CD14-positive monocyte (primary cell): ENCODE data around the gene PPFIBP2. TPM values are rescaled to one million over a fixed set of nuclear protein-coding genes. Genes with fewer than 3 reads are reported as not detected.
A peak's percentile ranks its signal among the peaks of the same experiment; 100 is the strongest.

Experiments
- DNase-seq, 3 donors: peaks; one replicate each; pipeline ENCODE4 v3.0.0-alpha.2; 2011 to 2022
- H2AFZ ChIP-seq: 2 replicates; pipeline ENCODE4 v1.6.0; 2012; ENCODE audit warnings: mild to moderate bottlenecking, low read depth, low read length, inconsistent platforms; ENCODE audit not compliant: insufficient read depth, poor library complexity, severe bottlenecking
- H3K27ac ChIP-seq, 2 donors: 1 replicate in 1 of 2; 2 replicates in 1 of 2; pipeline ENCODE4 v1.5.1; 2012 to 2013; ENCODE audit warnings: low read length in 2 of 2, control low read depth in 1 of 2, inconsistent platforms in 1 of 2, low read depth in 1 of 2, mild to moderate bottlenecking in 1 of 2
- H3K27me3 ChIP-seq, 2 donors: one replicate each; pipeline versions ENCODE4 v1.6.0 to v1.6.1; 2011 to 2013; ENCODE audit warnings: low read length in 2 of 2; ENCODE audit not compliant: control insufficient read depth in 2 of 2, insufficient read depth in 2 of 2
- H3K36me3 ChIP-seq, 2 donors: replicated peaks in 1 of 2; 1 replicate in 1 of 2; 2 replicates in 1 of 2; pipeline versions ENCODE4 v1.5.1 to v1.6.1; 2012 to 2013; ENCODE audit warnings: low read length in 2 of 2, control low read depth in 1 of 2, inconsistent platforms in 1 of 2, mild to moderate bottlenecking in 1 of 2; ENCODE audit not compliant: insufficient read depth in 2 of 2, control insufficient read depth in 1 of 2
- H3K4me1 ChIP-seq, 2 donors: 1 replicate in 1 of 2; 2 replicates in 1 of 2; pipeline versions ENCODE4 v1.5.1 to v1.6.1; 2012 to 2013; ENCODE audit warnings: low read length in 2 of 2, control low read depth in 1 of 2, inconsistent platforms in 1 of 2, mild to moderate bottlenecking in 1 of 2, moderate library complexity in 1 of 2; ENCODE audit not compliant: insufficient read depth in 2 of 2, control insufficient read depth in 1 of 2
- H3K4me2 ChIP-seq: replicated peaks from 2 replicates; pipeline ENCODE3; 2012; ENCODE audit warnings: low read length, moderate library complexity, mild to moderate bottlenecking; ENCODE audit not compliant: poor library complexity, severe bottlenecking; ENCODE audit errors: extremely low read depth
- H3K4me3 ChIP-seq, 3 experiments: fragments of 200-600 bp in 1 of 3; sonication (generic) in 1 of 3; replicated peaks in 1 of 3; 1 replicate in 2 of 3; 2 replicates in 1 of 3; pipeline ENCODE4 v1.5.1; 2011 to 2013; ENCODE audit warnings: low read length in 3 of 3, mild to moderate bottlenecking in 3 of 3, control low read depth in 2 of 3, low read depth in 2 of 3, inconsistent platforms in 1 of 3, moderate library complexity in 1 of 3
- H3K79me2 ChIP-seq: 2 replicates; pipeline ENCODE4 v1.6.0; 2012; ENCODE audit warnings: mild to moderate bottlenecking, control low read depth, inconsistent platforms, low read length, moderate library complexity; ENCODE audit not compliant: insufficient read depth
- H3K9ac ChIP-seq: 2 replicates; pipeline ENCODE4 v1.6.0; 2017; ENCODE audit warnings: low read length, mild to moderate bottlenecking; ENCODE audit not compliant: insufficient read depth, poor library complexity, severe bottlenecking
- H3K9me3 ChIP-seq, 2 donors: replicated peaks in 1 of 2; 1 replicate in 1 of 2; 2 replicates in 1 of 2; pipeline versions ENCODE4 v1.5.1 to v1.6.1; 2012 to 2013; ENCODE audit warnings: low read length in 2 of 2, control low read depth in 1 of 2; ENCODE audit not compliant: control insufficient read depth in 1 of 2, insufficient read depth in 1 of 2
- H4K20me1 ChIP-seq: 2 replicates; pipeline ENCODE4 v1.6.0; 2012; ENCODE audit warnings: mild to moderate bottlenecking, low read length, control low read depth, moderate library complexity; ENCODE audit not compliant: insufficient read depth
- H3K27ac Mint-ChIP-seq, 7 donors: one replicate each; pipeline ENCODE4 v1.8.0; 2020; ENCODE audit warnings: mild to moderate bottlenecking in 7 of 7, mixed read lengths in 7 of 7, moderate library complexity in 6 of 7, inconsistent platforms in 2 of 7
- H3K27me3 Mint-ChIP-seq, 3 donors: one replicate each; pipeline ENCODE4 v1.8.0; 2021 to 2022; ENCODE audit warnings: low read depth in 3 of 3, mild to moderate bottlenecking in 3 of 3, mixed read lengths in 3 of 3, moderate library complexity in 3 of 3, inconsistent platforms in 1 of 3
- H3K36me3 Mint-ChIP-seq, 2 donors: one replicate each; pipeline ENCODE4 v1.8.0; 2020; ENCODE audit warnings: mixed read lengths in 2 of 2, inconsistent platforms in 1 of 2, mild to moderate bottlenecking in 1 of 2
- H3K4me1 Mint-ChIP-seq: one replicate; pipeline ENCODE4 v1.8.0; 2020; ENCODE audit warnings: mild to moderate bottlenecking, mixed read lengths
- H3K4me3 Mint-ChIP-seq, 2 donors: one replicate each; pipeline ENCODE4 v1.8.0; 2020; ENCODE audit warnings: mild to moderate bottlenecking in 2 of 2, mixed read lengths in 2 of 2, moderate library complexity in 1 of 2
- H3K9me3 Mint-ChIP-seq, 7 donors: one replicate each; pipeline ENCODE4 v1.8.0; 2020 to 2022; ENCODE audit warnings: mixed read lengths in 7 of 7, mild to moderate bottlenecking in 6 of 7, moderate library complexity in 6 of 7, inconsistent platforms in 2 of 7
- WGBS: methylation state at CpG from one replicate; pipeline ENCODE4 v1.1.5; 2013; ENCODE audit warnings: missing lambda C conversion rate; ENCODE audit not compliant: insufficient coverage; 5-methylcytosine and 5-hydroxymethylcytosine counted together
- intact Hi-C, 2 donors: fragments of 100-400 bp; cut with micrococcal nuclease; formaldehyde crosslinking; loops; one replicate each; pipeline versions ENCODE4 v1.15.0 to v1.15.1; 2023
- polyA plus RNA-seq, 3 donors: library from polyadenylated mRNA; depleted of rRNA in 1 of 3; unstranded in 2 of 3; stranded (reverse) in 1 of 3; fragments of 300-500 nt in 2 of 3; fragments of >200 nt in 1 of 3; fragmentation: Illumina TruSeq in 2 of 3; gene quantifications; 1 replicate in 2 of 3; 2 replicates in 1 of 3; pipeline ENCODE4 v1.2.3, GENCODE V29; 2012 to 2021
- TF ChIP-seq, protein P1 (sequence below): fragments of 200-600 bp; IDR thresholded peaks from one replicate; pipeline ENCODE4 v1.8.0; 2022; ENCODE audit warnings: antibody characterized with exemption, mild to moderate bottlenecking

PPFIBP2 gene
- polyA plus RNA-seq, 3 donors = 5.9 to 41.6 (median 8.6) TPM

DNA sequence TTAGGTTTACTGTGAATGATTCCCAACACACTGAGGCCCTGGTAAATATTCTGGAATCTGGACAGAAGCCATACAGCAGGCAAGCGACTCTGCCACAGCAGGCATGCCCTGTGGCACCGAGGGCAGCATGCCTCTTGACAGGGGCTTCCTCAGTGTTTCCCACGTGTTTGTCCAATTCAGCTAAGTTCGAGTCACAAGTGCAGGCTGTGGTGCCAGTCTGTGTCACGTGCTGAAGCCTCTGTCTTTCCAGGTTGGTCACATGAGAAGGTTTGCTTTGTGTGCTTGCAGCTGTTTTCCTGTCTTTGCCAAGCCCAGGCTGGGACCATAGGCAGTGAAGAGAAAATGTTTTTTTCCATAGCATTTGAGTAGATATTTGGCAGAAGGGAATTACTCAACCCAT is 2.4 kb upstream of the PPFIBP2 start:
- Histone ChIP-seq H3K9ac (no peak overlapping the region), H3K4me1 (peaks cover 42 to 51% of the 10 kb centered on the region in 2 donors), H3K4me3 (no peak overlapping the region), H3K79me2 (peaks cover 26% of the 10 kb centered on the region), H3K27ac (no peak overlapping the region), H3K9me3 (no peaks in the 10 kb centered on the region), H3K36me3 (no peaks in the 10 kb centered on the region), H2AFZ (no peak overlapping the region), H3K4me2 (no peak overlapping the region), H3K27me3 (no peaks in the 10 kb centered on the region), H4K20me1 (peaks cover 17% of the 10 kb centered on the region)
- peak in 2 of 3 donors; percentile 19 to 46 for DNase-seq
- peaks cover 44% of the 10 kb centered on the region for H3K4me1 Mint-ChIP-seq
- TF ChIP-seq, protein P1, sequence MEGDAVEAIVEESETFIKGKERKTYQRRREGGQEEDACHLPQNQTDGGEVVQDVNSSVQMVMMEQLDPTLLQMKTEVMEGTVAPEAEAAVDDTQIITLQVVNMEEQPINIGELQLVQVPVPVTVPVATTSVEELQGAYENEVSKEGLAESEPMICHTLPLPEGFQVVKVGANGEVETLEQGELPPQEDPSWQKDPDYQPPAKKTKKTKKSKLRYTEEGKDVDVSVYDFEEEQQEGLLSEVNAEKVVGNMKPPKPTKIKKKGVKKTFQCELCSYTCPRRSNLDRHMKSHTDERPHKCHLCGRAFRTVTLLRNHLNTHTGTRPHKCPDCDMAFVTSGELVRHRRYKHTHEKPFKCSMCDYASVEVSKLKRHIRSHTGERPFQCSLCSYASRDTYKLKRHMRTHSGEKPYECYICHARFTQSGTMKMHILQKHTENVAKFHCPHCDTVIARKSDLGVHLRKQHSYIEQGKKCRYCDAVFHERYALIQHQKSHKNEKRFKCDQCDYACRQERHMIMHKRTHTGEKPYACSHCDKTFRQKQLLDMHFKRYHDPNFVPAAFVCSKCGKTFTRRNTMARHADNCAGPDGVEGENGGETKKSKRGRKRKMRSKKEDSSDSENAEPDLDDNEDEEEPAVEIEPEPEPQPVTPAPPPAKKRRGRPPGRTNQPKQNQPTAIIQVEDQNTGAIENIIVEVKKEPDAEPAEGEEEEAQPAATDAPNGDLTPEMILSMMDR = no peak
- WGBS = 9% methylated on average over 5 of the region's 5 CpGs
- intact Hi-C loops = loop anchor here (1.0 to 10.0 kb wide), 4 partner anchors 14 to 83 kb away; no protein-coding TSS in a partner anchor
- peak overlapping the region; percentile 36 to 93 for H3K4me3 Mint-ChIP-seq
- peaks cover 0 to 7% (median 4%) of the 10 kb centered on the region in 3 donors for H3K27me3 Mint-ChIP-seq
- H3K36me3 Mint-ChIP-seq = peaks cover 2 to 23% of the 10 kb centered on the region in 2 donors
- H3K27ac Mint-ChIP-seq = peak overlapping the region in 2 of 7 donors; percentile 42 to 96
- H3K9me3 Mint-ChIP-seq = peaks cover 0 to 2% (median 0%) of the 10 kb centered on the region in 7 donors

DNA sequence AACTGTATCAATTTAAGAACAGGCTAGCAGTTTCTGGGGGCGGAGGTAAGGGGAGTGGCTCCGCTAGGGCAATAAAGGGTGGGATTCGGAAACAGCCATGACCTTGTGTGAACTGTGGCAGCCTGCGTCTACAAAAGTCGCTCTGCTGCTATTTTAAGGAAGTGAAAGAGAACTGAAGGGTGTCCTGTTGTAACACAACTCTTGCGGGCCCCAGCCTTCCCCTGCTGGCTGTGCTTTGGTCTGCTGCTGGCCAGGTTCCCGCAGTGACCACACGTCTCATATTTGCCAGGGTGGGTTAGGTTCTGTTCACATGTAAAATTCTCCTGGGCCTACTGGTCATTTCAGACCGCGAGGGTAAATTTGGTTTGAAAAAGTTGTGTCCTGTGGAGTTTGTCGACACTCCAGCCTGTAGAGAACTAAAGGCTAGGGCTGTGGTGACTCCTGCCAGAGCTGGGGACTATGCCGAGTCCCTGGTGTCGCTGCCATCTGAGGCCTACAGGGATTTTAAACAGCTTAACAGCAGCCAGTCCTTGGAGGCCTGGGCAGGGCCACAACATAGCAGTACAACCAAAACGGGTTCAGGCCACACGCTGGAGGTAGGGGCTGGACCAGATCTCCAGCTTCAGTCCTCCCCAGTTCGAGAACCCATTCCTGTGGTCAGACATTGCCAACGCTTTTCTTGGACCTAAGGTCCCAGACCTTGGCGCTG is 1.1 kb upstream of the PPFIBP2 start:
- H3K36me3 Mint-ChIP-seq = peaks cover 1 to 29% of the 10 kb centered on the region in 2 donors
- peak overlapping the region; percentile 79 for H3K4me2 ChIP-seq
- H3K9ac ChIP-seq = peak overlapping the region; percentile 89
- DNase-seq = peak; percentile 86 to 92 (median 89)
- H3K9me3 ChIP-seq = no peaks in the 10 kb centered on the region
- intact Hi-C loops = loop anchor here (10.0 kb wide), 3 partner anchors 62 to 82 kb away; no protein-coding TSS in a partner anchor
- WGBS = 1% methylated on average over 18 of the region's 18 CpGs
- H3K4me3 ChIP-seq = peak overlapping the region; percentile 86 to 95 (median 92)
- H3K9me3 Mint-ChIP-seq = peaks cover 0 to 2% (median 0%) of the 10 kb centered on the region in 7 donors
- peaks cover 56% of the 10 kb centered on the region for H3K4me1 Mint-ChIP-seq
- peak overlapping the region; percentile 95 to 98 (median 97) for H3K27ac Mint-ChIP-seq
- peak overlapping the region; percentile 91 to 98 for H3K27ac ChIP-seq
- peak overlapping the region; percentile 88 for H2AFZ ChIP-seq
- H3K36me3 ChIP-seq = no peaks in the 10 kb centered on the region
- peak overlapping the region; percentile 93 for H3K4me3 Mint-ChIP-seq
- H3K27me3 ChIP-seq = no peaks in the 10 kb centered on the region
- peaks cover 0 to 7% (median 6%) of the 10 kb centered on the region in 3 donors for H3K27me3 Mint-ChIP-seq
- TF ChIP-seq, protein P1 = no peak
- peaks cover 30% of the 10 kb centered on the region for H4K20me1 ChIP-seq
- peaks cover 51 to 60% of the 10 kb centered on the region in 2 donors for H3K4me1 ChIP-seq
- peaks cover 39% of the 10 kb centered on the region for H3K79me2 ChIP-seq
